Measurements from ENCODE around the gene REXO5. TPM values are rescaled to one million over a fixed set of nuclear protein-coding genes. Genes with fewer than 3 reads are reported as not detected.

REXO5 gene
- total RNA-seq, 6 donors from 2014 or later: 2.1 to 12.7 (median 3.0) TPM

- DNase-seq: peak in 1 of 2 donors; percentile 82
- Histone ChIP-seq H3K36me3 (peaks cover 0 to 9% (median 3%) of the 10 kb centered on the region in 4 donors), H3K4me3 (no peak overlapping the region), H3K4me1 (peaks cover 38 to 55% (median 50%) of the 10 kb centered on the region in 4 donors), H3K27me3 (no peaks in the 10 kb centered on the region), H3K27ac (peak overlapping the region; percentile 58 to 88 (median 68)), H3K9me3 (no peaks in the 10 kb centered on the region)
- no peak for TF ChIP-seq CTCF (IDR thresholded peaks at IDR 0.05)
- peak in 1 of 4 donors; percentile 45 for TF ChIP-seq POLR2A (IDR thresholded peaks at IDR 0.05)
- TF ChIP-seq EP300 (IDR thresholded peaks at IDR 0.05): peak in 3 of 4 donors; percentile 7 to 86 (median 66)
- peak; percentile 79 to 84 for TF ChIP-seq POLR2AphosphoS5 (IDR thresholded peaks at IDR 0.05)
- WGBS, 2 donors: 33% methylated on average over 2 of the region's 2 CpGs; no CpG with 5 or more reads in 1 of the 2 donors
- ATAC-seq (ENCODE audit: low FRiP score in 2 of 2): peak; percentile 89 to 93
Measured at GRCh38 chr16:20851601-20852000, 45.3 kb downstream of the REXO5 start.

- ATAC-seq (ENCODE audit: low FRiP score in 2 of 2) (no peak), DNase-seq (no peak)
- WGBS, 2 donors: 67 to 82% methylated on average over 5 of the region's 5 CpGs
- Histone ChIP-seq H3K4me1 (peaks cover 38 to 65% (median 59%) of the 10 kb centered on the region in 4 donors), H3K27ac (peak overlapping the region in 2 of 4 donors; percentile 9 to 88), H3K36me3 (peaks cover 0 to 14% (median 3%) of the 10 kb centered on the region in 4 donors), H3K9me3 (no peaks in the 10 kb centered on the region), H3K4me3 (no peak overlapping the region), H3K27me3 (no peaks in the 10 kb centered on the region)
- TF ChIP-seq POLR2AphosphoS5 (IDR thresholded peaks at IDR 0.05) (no peak), POLR2A (IDR thresholded peaks at IDR 0.05) (no peak), EP300 (IDR thresholded peaks at IDR 0.05) (no peak), CTCF (IDR thresholded peaks at IDR 0.05) (no peak)
Measured at GRCh38 chr16:20853143-20853542, 46.8 kb downstream of the REXO5 start.

- no peaks in the 10 kb centered on the region for H3K27me3 ChIP-seq
- peaks cover 0 to 14% (median 3%) of the 10 kb centered on the region in 4 donors for H3K36me3 ChIP-seq
- ATAC-seq (ENCODE audit: low FRiP score in 2 of 2) (no peak), DNase-seq (no peak)
- no peak overlapping the region for H3K27ac ChIP-seq
- no peaks in the 10 kb centered on the region for H3K9me3 ChIP-seq
- H3K4me3 ChIP-seq: no peak overlapping the region
- no peak for TF ChIP-seq POLR2A (IDR thresholded peaks at IDR 0.05)
- TF ChIP-seq POLR2AphosphoS5 (IDR thresholded peaks at IDR 0.05): no peak
- no peak for TF ChIP-seq EP300 (IDR thresholded peaks at IDR 0.05)
- no peak for TF ChIP-seq CTCF (IDR thresholded peaks at IDR 0.05)
- peaks cover 38 to 67% (median 59%) of the 10 kb centered on the region in 4 donors for H3K4me1 ChIP-seq
- 71 to 79% methylated on average over 3 of the region's 3 CpGs for WGBS, 2 donors
Measured at GRCh38 chr16:20853981-20854620, 47.8 kb downstream of the REXO5 start.

- Histone ChIP-seq H3K4me1 (peaks cover 45 to 62% (median 54%) of the 10 kb centered on the region in 4 donors), H3K4me3 (no peak overlapping the region), H3K27ac (no peak overlapping the region), H3K36me3 (peaks cover 0 to 19% (median 7%) of the 10 kb centered on the region in 4 donors), H3K9me3 (no peaks in the 10 kb centered on the region), H3K27me3 (no peaks in the 10 kb centered on the region)
- DNase-seq: no peak
- TF ChIP-seq CTCF (IDR thresholded peaks at IDR 0.05): no peak
- TF ChIP-seq EP300 (IDR thresholded peaks at IDR 0.05): no peak
- TF ChIP-seq POLR2AphosphoS5 (IDR thresholded peaks at IDR 0.05): no peak
- no peak for ATAC-seq (ENCODE audit: low FRiP score in 2 of 2)
- 93 to 100% methylated on average over 2 of the region's 2 CpGs for WGBS, 2 donors
Measured at GRCh38 chr16:20854963-20855362, 48.6 kb downstream of the REXO5 start.

Measured in upper lobe of left lung (tissue), 6 donors.